Endothelial cell of umbilical vein (primary cell): Measurements from ENCODE around the gene ATP2C2. TPM values are rescaled to one million over a fixed set of nuclear protein-coding genes. Genes with fewer than 3 reads are reported as not detected.

ENCODE experiments used
- BruUV-seq: library from RNA; stranded (reverse); fragments of 400-500 nt; replicated peaks from 2 replicates; lab custom pipeline; 2021; lab: Mats Ljungman, UMichigan
- CTCF ChIA-PET: fragments of 300-600, 350-600 bp; sonication (Branson Sonifier 250); formaldehyde crosslinking; loops from one replicate; lab custom pipeline; 2021; ENCODE audit warnings: antibody characterized with exemption, inconsistent platforms; lab: Charles Lee
- POLR2A ChIA-PET: fragments of 300-600, 350-600 bp; sonication (Branson Sonifier 250); formaldehyde crosslinking; loops from one replicate; lab custom pipeline; 2021; ENCODE audit warnings: antibody characterized with exemption, inconsistent platforms; lab: Charles Lee
- DNase-seq: peaks from one replicate; pipeline ENCODE4 v3.0.0-alpha.2; 2011; ENCODE audit warnings: low read depth, low spot score
- FAIRE-seq: peaks from 2 replicates; lab custom pipeline; 2011; peaks lifted over from hg19 to GRCh38; lab: Jason Lieb, UNC
- H2AFZ ChIP-seq: 2 replicates; pipeline ENCODE4 v1.6.0; 2012; ENCODE audit warnings: low read depth, low read length, control low read depth, inconsistent platforms
- H3K27ac ChIP-seq: 2 replicates; pipeline ENCODE4 v1.5.1; 2011; ENCODE audit warnings: low read depth, mild to moderate bottlenecking, control low read depth, low read length, moderate library complexity; ENCODE audit not compliant: insufficient read depth
- H3K27me3 ChIP-seq, 2 experiments: 2 replicates each; pipeline versions ENCODE4 v1.6.0 to v1.6.1; 2011; ENCODE audit warnings: low read length in 2 of 2, mixed read lengths in 1 of 2; ENCODE audit not compliant: control insufficient read depth in 2 of 2, insufficient read depth in 2 of 2
- H3K36me3 ChIP-seq, 2 experiments: 2 replicates in 1 of 2; 3 replicates in 1 of 2; pipeline ENCODE4 v1.5.1; 2011; ENCODE audit warnings: low read length in 2 of 2, mild to moderate bottlenecking in 1 of 2, moderate library complexity in 1 of 2; ENCODE audit not compliant: control insufficient read depth in 2 of 2, insufficient read depth in 2 of 2; ENCODE audit errors: extremely low read depth in 1 of 2
- H3K4me1 ChIP-seq: 3 replicates; pipeline ENCODE4 v1.5.1; 2011; ENCODE audit warnings: mild to moderate bottlenecking, low read length; ENCODE audit not compliant: control insufficient read depth, insufficient read depth; ENCODE audit errors: extremely low read depth
- H3K4me2 ChIP-seq: 2 replicates; pipeline ENCODE4 v1.6.1; 2011; ENCODE audit warnings: low read length, control low read depth, mixed read lengths; ENCODE audit not compliant: insufficient read depth
- H3K4me3 ChIP-seq, 3 experiments: fragments of 200-600 bp in 1 of 3; sonication (generic), shearing (Covaris generic) in 1 of 3; replicated peaks in 1 of 3; 2 replicates each; pipeline ENCODE4 v1.5.1; 2011 to 2016; ENCODE audit warnings: control low read depth in 3 of 3, low read length in 3 of 3, mild to moderate bottlenecking in 2 of 3, inconsistent platforms in 1 of 3, low read depth in 1 of 3, moderate library complexity in 1 of 3; ENCODE audit not compliant: insufficient read depth in 1 of 3
- H3K79me2 ChIP-seq: 2 replicates; pipeline ENCODE4 v1.6.0; 2012; ENCODE audit warnings: low read length, inconsistent platforms; ENCODE audit not compliant: control insufficient read depth, insufficient read depth
- H3K9ac ChIP-seq: replicated peaks from 2 replicates; pipeline ENCODE3; 2011; ENCODE audit warnings: low read length, control low read depth; ENCODE audit not compliant: insufficient read depth; ENCODE audit errors: extremely low read depth
- H3K9me1 ChIP-seq: replicated peaks from 3 replicates; pipeline ENCODE4 v1.6.0; 2011; ENCODE audit warnings: mild to moderate bottlenecking, low read length; ENCODE audit not compliant: control insufficient read depth, insufficient read depth; ENCODE audit errors: extremely low read depth
- H3K9me3 ChIP-seq: replicated peaks from 2 replicates; pipeline ENCODE4 v1.5.1; 2012; ENCODE audit warnings: low read length, inconsistent platforms; ENCODE audit not compliant: control insufficient read depth, insufficient read depth
- H4K20me1 ChIP-seq: replicated peaks from 2 replicates; pipeline ENCODE3; 2011; ENCODE audit warnings: mild to moderate bottlenecking, low read length; ENCODE audit not compliant: control insufficient read depth, insufficient read depth; ENCODE audit errors: extremely low read depth
- CTCF ChIP-seq, 2 donors: IDR thresholded peaks; 1 replicate in 1 of 2; 2 replicates in 1 of 2; pipeline ENCODE4 v1.5.1; 2011; ENCODE audit warnings: low read length in 2 of 2, mild to moderate bottlenecking in 2 of 2, moderate library complexity in 2 of 2, control low read depth in 1 of 2, inconsistent platforms in 1 of 2, low read depth in 1 of 2; ENCODE audit not compliant: insufficient read depth in 1 of 2; ENCODE audit errors: extremely low read depth in 1 of 2
- EZH2 ChIP-seq: IDR thresholded peaks from 2 replicates; pipeline ENCODE4 v1.6.1; 2012; ENCODE audit warnings: borderline replicate concordance, low read depth, mild to moderate bottlenecking, moderate library complexity, low read length, inconsistent platforms; ENCODE audit not compliant: severe bottlenecking
- FOS ChIP-seq: IDR thresholded peaks from 2 replicates; pipeline ENCODE4 v1.6.1; 2011; ENCODE audit warnings: mild to moderate bottlenecking, low read length, moderate library complexity, borderline replicate concordance; ENCODE audit not compliant: insufficient read depth
- GATA2 ChIP-seq: IDR thresholded peaks from 2 replicates; pipeline ENCODE4 v1.7.0; 2011; ENCODE audit warnings: low read depth, mild to moderate bottlenecking, moderate library complexity, mixed read lengths, low read length; ENCODE audit not compliant: insufficient read length, insufficient read depth
- JUN ChIP-seq: IDR thresholded peaks from 2 replicates; pipeline ENCODE4 v1.6.1; 2011; ENCODE audit warnings: borderline replicate concordance, low read depth; ENCODE audit not compliant: insufficient read length, insufficient read depth
- MYC ChIP-seq: IDR thresholded peaks from one replicate; pipeline ENCODE4 v1.6.1; 2011; ENCODE audit warnings: mild to moderate bottlenecking, low read depth, low read length
- POLR2A ChIP-seq: IDR thresholded peaks from 2 replicates; pipeline ENCODE4 v1.6.1; 2012; ENCODE audit warnings: low read depth, mild to moderate bottlenecking, control low read depth, low read length
- POLR2AphosphoS5 ChIP-seq: IDR thresholded peaks from 2 replicates; pipeline ENCODE4 v1.6.1; 2012; ENCODE audit warnings: low read depth, mild to moderate bottlenecking, control low read depth, low read length, moderate library complexity; ENCODE audit not compliant: insufficient read depth
- dilution Hi-C: fragments of 300-500 bp; cut with MboI; formaldehyde crosslinking; loops from one replicate; pipeline ENCODE4 v1.15.0; 2019; ENCODE audit warnings: low sequenced_read_pairs; ENCODE audit not compliant: extremely low pct_ligation_motif_present
- intact Hi-C: fragments of 100-400 bp; cut with micrococcal nuclease; formaldehyde crosslinking; loops from one replicate; pipeline ENCODE4 v1.10.0; 2022
- polyA plus RNA-seq, 4 experiments: library from polyadenylated mRNA; depleted of rRNA in 3 of 4; stranded (reverse) in 3 of 4; unstranded in 1 of 4; fragments of >200 nt; gene quantifications; 2 replicates each; pipeline versions ENCODE4 v1.2.1 to v1.2.3, GENCODE V29; 2011 to 2012; ENCODE audit warnings: missing spikeins in 1 of 4
- total RNA-seq: library from RNA; stranded (reverse); gene quantifications from 2 replicates; pipeline ENCODE4 v1.2.3, GENCODE V29; 2021
- TF ChIP-seq, protein P1 (sequence below): IDR thresholded peaks from 2 replicates; pipeline ENCODE4 v1.6.1; 2011; ENCODE audit not compliant: insufficient read depth, insufficient read length

Gene ATP2C2
- total and polyA plus RNA-seq, 2 donors (not counting 3 experiments of a cell fraction or from before 2014, with no cell fraction given) = not detected

DNA sequence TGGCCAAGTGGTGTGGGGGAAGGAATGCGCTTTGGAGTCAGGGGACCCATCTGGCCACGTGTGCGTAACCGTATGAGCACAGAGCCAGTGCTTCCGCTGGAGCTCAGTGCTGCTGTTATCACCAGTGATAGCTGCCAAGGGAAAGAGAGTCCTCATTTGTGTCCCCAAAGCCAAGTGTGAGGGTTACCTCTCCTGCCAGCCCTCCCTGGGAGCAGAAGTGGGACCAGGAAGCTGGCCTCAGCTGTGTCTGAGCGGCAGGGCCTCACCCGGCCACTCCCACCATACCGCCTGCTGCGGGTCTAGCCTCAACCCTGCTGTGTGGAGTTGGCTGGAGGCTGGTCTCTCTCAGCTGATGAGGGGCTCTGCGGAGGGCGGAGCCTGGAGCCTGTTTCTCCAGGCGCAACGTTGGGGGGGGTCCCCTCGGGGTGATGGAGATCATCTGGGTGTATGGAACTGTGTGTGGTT, 91.6 kb downstream of the ATP2C2 start:
- Histone ChIP-seq H3K27me3 (no peaks in the 10 kb centered on the region), H3K4me1 (no peaks in the 10 kb centered on the region), H3K4me3 (no peak overlapping the region), H3K9ac (no peak overlapping the region), H3K9me3 (no peaks in the 10 kb centered on the region), H3K79me2 (no peaks in the 10 kb centered on the region), H3K27ac (no peak overlapping the region), H3K9me1 (no peaks in the 10 kb centered on the region), H2AFZ (no peak overlapping the region), H4K20me1 (no peaks in the 10 kb centered on the region), H3K36me3 (peaks cover 0 to 2% of the 10 kb centered on the region in 2 experiments), H3K4me2 (no peak overlapping the region)
- FAIRE-seq = no peak
- no TSS peak for BruUV-seq
- DNase-seq = no peak
- CTCF ChIA-PET = interaction anchor here (1.2 kb wide), 1 partner anchor 10 kb away, joined by 3 read pairs; no protein-coding TSS in a partner anchor
- intact Hi-C loops = no loop called here
- TF ChIP-seq POLR2AphosphoS5 = no peak
- no peak for TF ChIP-seq GATA2
- no peak for TF ChIP-seq POLR2A
- TF ChIP-seq FOS = no peak
- no peak for TF ChIP-seq CTCF (IDR thresholded peaks at IDR 0.05; ENCODE audit: extremely low read depth in 1 of 2, insufficient read depth in 1 of 2, low read depth in 1 of 2, low read length in 2 of 2)
- TF ChIP-seq JUN = no peak
- TF ChIP-seq MYC = no peak
- no peak for TF ChIP-seq EZH2
- TF ChIP-seq, protein P1, sequence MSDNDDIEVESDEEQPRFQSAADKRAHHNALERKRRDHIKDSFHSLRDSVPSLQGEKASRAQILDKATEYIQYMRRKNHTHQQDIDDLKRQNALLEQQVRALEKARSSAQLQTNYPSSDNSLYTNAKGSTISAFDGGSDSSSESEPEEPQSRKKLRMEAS = no peak
- POLR2A ChIA-PET = no interaction called here
- dilution Hi-C loops = no loop called here
